H1 (cell line): ENCODE measurements around the gene FOXRED1.

Experiments used
- BACH1 ChIP-seq: IDR thresholded peaks from 2 replicates; pipeline ENCODE4 v1.6.1; 2012; ENCODE audit warnings: low read length, improper control_type of control experiment
- POLR2A ChIP-seq, 2 experiments: IDR thresholded peaks; 1 replicate in 1 of 2; 2 replicates in 1 of 2; pipeline ENCODE4 v1.6.1; 2011; ENCODE audit warnings: low read depth in 2 of 2, low read length in 2 of 2, mild to moderate bottlenecking in 2 of 2; ENCODE audit errors: control extremely low read depth in 1 of 2

GRCh38 chr11:126317756-126318573 lies 49.0 kb downstream of the FOXRED1 start:
- no peak for TF ChIP-seq POLR2A (IDR thresholded peaks at IDR 0.05; ENCODE audit: control extremely low read depth in 1 of 2, low read depth in 2 of 2, low read length in 2 of 2)
- no peak for TF ChIP-seq BACH1
